ENCODE measurements around the gene TXK.

- TF ChIP-seq POLR2AphosphoS5 (IDR thresholded peaks at IDR 0.05): no peak
- no peak for TF ChIP-seq POLR2A (IDR thresholded peaks at IDR 0.05)
Observed at GRCh38 chr4:48114412-48114811, 19.6 kb downstream of the TXK start.

Measured in upper lobe of left lung (tissue), 4 donors.